Memory B cell (primary cell): ENCODE data around the gene TIPRL.
A peak's percentile ranks its signal among the peaks of the same experiment; 100 is the strongest.
"Not testable (repeated sequence)": the region's sequence is repeated elsewhere in the genome, so short reads cannot be mapped to it uniquely, and the experiment has no call there.

Source experiments
- ATAC-seq: fragments of 150-1000 bp; cut with Tn5 transposase; 2 replicates; pipeline ENCODE4 v1.10.0; 2021; ENCODE audit warnings: low read depth, mild to moderate bottlenecking, moderate library complexity
- DNase-seq, 2 donors: peaks; one replicate each; pipeline ENCODE4 v3.0.0; 2022; ENCODE audit warnings: low spot score in 2 of 2
- H3K27ac Mint-ChIP-seq: one replicate; pipeline ENCODE4 v1.8.0; 2022; ENCODE audit warnings: mild to moderate bottlenecking, moderate library complexity, mixed read lengths
- H3K27me3 Mint-ChIP-seq: one replicate; pipeline ENCODE4 v1.8.0; 2022; ENCODE audit warnings: mixed read lengths
- H3K36me3 Mint-ChIP-seq: one replicate; pipeline ENCODE4 v1.8.0; 2022; ENCODE audit warnings: mild to moderate bottlenecking, mixed read lengths
- H3K4me1 Mint-ChIP-seq: one replicate; pipeline ENCODE4 v1.8.0; 2022; ENCODE audit warnings: mixed read lengths
- H3K4me3 Mint-ChIP-seq: one replicate; pipeline ENCODE4 v1.8.0; 2022; ENCODE audit warnings: mild to moderate bottlenecking, moderate library complexity, mixed read lengths
- H3K9me3 Mint-ChIP-seq: one replicate; pipeline ENCODE4 v1.8.0; 2022; ENCODE audit warnings: mixed read lengths

TIPRL gene

GRCh38 chr1:168207673-168208072, 28.9 kb downstream of the TIPRL start:
- DNase-seq, ATAC-seq, H3K27me3 Mint-ChIP-seq, H3K9me3 Mint-ChIP-seq, H3K4me3 Mint-ChIP-seq, H3K4me1 Mint-ChIP-seq, H3K27ac Mint-ChIP-seq: not testable (repeated sequence)
- H3K36me3 Mint-ChIP-seq = peaks cover 17% of the 10 kb centered on the region

GRCh38 chr1:168210312-168210711, 31.6 kb downstream of the TIPRL start:
- no peaks in the 10 kb centered on the region for H3K27me3 Mint-ChIP-seq
- H3K27ac Mint-ChIP-seq = no peak overlapping the region
- peaks cover 12% of the 10 kb centered on the region for H3K36me3 Mint-ChIP-seq

DNA sequence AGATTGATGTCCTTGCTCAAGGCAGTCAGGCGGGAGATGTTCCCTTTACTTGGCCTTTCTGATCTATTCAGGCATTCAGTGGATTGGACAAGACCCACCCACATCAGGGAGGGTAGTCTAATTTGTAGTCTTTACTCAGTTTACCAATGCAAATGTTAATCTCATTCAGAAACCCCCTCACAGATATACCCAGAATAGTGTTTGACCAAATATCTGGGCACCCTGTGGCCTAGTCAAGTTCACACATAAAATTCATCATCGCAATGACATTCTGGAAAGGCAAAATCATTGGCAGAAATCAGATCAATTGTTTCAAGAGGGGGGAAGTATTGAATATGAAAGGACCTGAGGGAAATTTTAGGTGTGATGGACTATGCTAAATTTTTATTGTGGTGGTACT, 34.6 kb downstream of the TIPRL start:
- DNase-seq (no peak), ATAC-seq (no peak)
- Mint-ChIP-seq H3K9me3 (peaks cover 15% of the 10 kb centered on the region), H3K4me3 (no peak overlapping the region), H3K4me1 (no peaks in the 10 kb centered on the region), H3K36me3 (peaks cover 8% of the 10 kb centered on the region), H3K27ac (no peak overlapping the region), H3K27me3 (no peaks in the 10 kb centered on the region)

More at GRCh38 chr1:168210312-168210711, 31.6 kb downstream of the TIPRL start:
- Mint-ChIP-seq H3K9me3 (peaks cover 15% of the 10 kb centered on the region), H3K4me3 (no peak overlapping the region), H3K4me1 (no peaks in the 10 kb centered on the region)
- ATAC-seq (no peak), DNase-seq (no peak)

- Mint-ChIP-seq H3K4me1 (no peaks in the 10 kb centered on the region), H3K27me3 (no peaks in the 10 kb centered on the region), H3K36me3 (peaks cover 8% of the 10 kb centered on the region), H3K27ac (no peak overlapping the region), H3K9me3 (peaks cover 15% of the 10 kb centered on the region), H3K4me3 (no peak overlapping the region)
- DNase-seq (no peak), ATAC-seq (no peak)
Measured at GRCh38 chr1:168216171-168216570, 37.4 kb downstream of the TIPRL start.

GRCh38 chr1:168217664-168218063, 38.9 kb downstream of the TIPRL start:
- H3K4me3 Mint-ChIP-seq = no peak overlapping the region
- H3K27me3 Mint-ChIP-seq = no peaks in the 10 kb centered on the region
- no peaks in the 10 kb centered on the region for H3K4me1 Mint-ChIP-seq
- no peak overlapping the region for H3K27ac Mint-ChIP-seq
- peaks cover 4% of the 10 kb centered on the region for H3K36me3 Mint-ChIP-seq
- H3K9me3 Mint-ChIP-seq = peaks cover 11% of the 10 kb centered on the region
- no peak for ATAC-seq
- DNase-seq = no peak

- Mint-ChIP-seq H3K4me1 (no peaks in the 10 kb centered on the region), H3K9me3 (peaks cover 7% of the 10 kb centered on the region), H3K36me3 (no peaks in the 10 kb centered on the region), H3K27me3 (peaks cover 2% of the 10 kb centered on the region), H3K4me3 (no peak overlapping the region), H3K27ac (no peak overlapping the region)
- ATAC-seq = no peak
- no peak for DNase-seq
Measured at GRCh38 chr1:168218658-168219057, 39.9 kb downstream of the TIPRL start.

DNA sequence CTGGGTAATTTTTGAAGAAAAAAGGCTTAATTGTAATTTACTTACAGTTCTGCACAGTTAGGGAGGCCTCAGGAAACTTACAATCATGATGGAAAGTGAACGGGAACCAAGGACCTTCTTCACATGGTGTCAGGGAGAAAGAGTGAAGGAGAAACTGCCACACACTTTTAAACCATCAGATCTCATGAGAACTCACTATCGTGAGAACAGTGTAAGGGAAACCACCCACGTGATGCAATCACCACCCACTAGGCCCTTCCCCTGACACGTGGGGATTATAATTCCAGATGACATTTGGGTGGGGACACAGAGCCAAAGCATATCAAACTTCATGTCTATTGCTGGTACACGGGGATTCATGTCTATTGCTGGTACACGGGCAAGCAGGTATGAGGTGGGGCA, 41.7 kb downstream of the TIPRL start:
- no peak for DNase-seq
- peaks cover 9% of the 10 kb centered on the region for H3K4me1 Mint-ChIP-seq
- ATAC-seq = no peak
- H3K9me3 Mint-ChIP-seq = peaks cover 1% of the 10 kb centered on the region
- no peak overlapping the region for H3K4me3 Mint-ChIP-seq
- H3K27me3 Mint-ChIP-seq = peaks cover 2% of the 10 kb centered on the region
- H3K27ac Mint-ChIP-seq = no peak overlapping the region
- no peaks in the 10 kb centered on the region for H3K36me3 Mint-ChIP-seq

GRCh38 chr1:168221275-168221674, 42.5 kb downstream of the TIPRL start:
- Mint-ChIP-seq H3K27ac (no peak overlapping the region), H3K4me3 (no peak overlapping the region), H3K9me3 (peaks cover 1% of the 10 kb centered on the region), H3K27me3 (peaks cover 2% of the 10 kb centered on the region), H3K4me1 (peaks cover 9% of the 10 kb centered on the region), H3K36me3 (no peaks in the 10 kb centered on the region)
- DNase-seq = no peak
- ATAC-seq = no peak

DNA sequence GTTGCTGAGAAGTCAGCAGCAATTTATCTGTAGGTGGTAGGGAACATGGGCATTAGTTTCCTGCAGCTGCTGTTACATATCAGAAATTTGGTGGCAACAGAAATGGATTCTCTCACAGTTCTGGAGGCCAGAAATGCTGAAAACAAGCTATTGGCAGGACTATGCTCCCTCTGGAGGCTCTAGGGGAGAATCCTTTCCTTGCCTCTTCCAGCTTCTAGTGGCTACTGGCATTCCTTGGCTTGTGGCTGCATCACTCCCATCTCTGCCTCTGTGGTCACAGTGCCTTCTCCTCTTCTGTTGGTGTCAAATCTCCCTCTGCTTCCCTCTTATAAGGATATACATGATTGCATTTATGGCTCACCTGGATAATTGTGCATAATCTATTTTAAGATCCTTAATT, 44.5 kb downstream of the TIPRL start:
- Mint-ChIP-seq H3K9me3 (peaks cover 1% of the 10 kb centered on the region), H3K27me3 (peaks cover 2% of the 10 kb centered on the region), H3K27ac (no peak overlapping the region), H3K36me3 (no peaks in the 10 kb centered on the region), H3K4me1 (peaks cover 22% of the 10 kb centered on the region), H3K4me3 (no peak overlapping the region)
- ATAC-seq (no peak), DNase-seq (no peak)

- DNase-seq = no peak
- H3K27ac Mint-ChIP-seq = no peak overlapping the region
- no peak for ATAC-seq
- H3K4me1 Mint-ChIP-seq = peaks cover 29% of the 10 kb centered on the region
- peaks cover 2% of the 10 kb centered on the region for H3K27me3 Mint-ChIP-seq
- no peaks in the 10 kb centered on the region for H3K36me3 Mint-ChIP-seq
- no peak overlapping the region for H3K4me3 Mint-ChIP-seq
- H3K9me3 Mint-ChIP-seq = peaks cover 1% of the 10 kb centered on the region
Measured at GRCh38 chr1:168223681-168224540, 45.1 kb downstream of the TIPRL start.

- Mint-ChIP-seq H3K27me3 (peaks cover 2% of the 10 kb centered on the region), H3K4me3 (peak overlapping the region; percentile 90), H3K9me3 (peaks cover 1% of the 10 kb centered on the region), H3K4me1 (peaks cover 36% of the 10 kb centered on the region), H3K36me3 (peaks cover 6% of the 10 kb centered on the region), H3K27ac (no peak overlapping the region)
- ATAC-seq (no peak), DNase-seq (no peak)
Measured at GRCh38 chr1:168224991-168225390, 46.2 kb downstream of the TIPRL start.

- Mint-ChIP-seq H3K27ac (peak within 1 kb of the TSS; percentile 96), H3K4me3 (peak within 1 kb of the TSS; percentile 90), H3K9me3 (peaks cover 1% of the 10 kb centered on the region), H3K36me3 (peaks cover 6% of the 10 kb centered on the region), H3K27me3 (peaks cover 2% of the 10 kb centered on the region), H3K4me1 (peaks cover 37% of the 10 kb centered on the region)
- ATAC-seq (peak; percentile 89), DNase-seq (peak; percentile 70 to 82)
Measured at GRCh38 chr1:168225476-168226190, 46.9 kb downstream of the TIPRL start, which contains the start of gene SFT2D2. Gene SFT2D2, plus strand, starts transcription at chr1:168226004. Its CDS starts 76 bp downstream, at chr1:168226080.

DNA sequence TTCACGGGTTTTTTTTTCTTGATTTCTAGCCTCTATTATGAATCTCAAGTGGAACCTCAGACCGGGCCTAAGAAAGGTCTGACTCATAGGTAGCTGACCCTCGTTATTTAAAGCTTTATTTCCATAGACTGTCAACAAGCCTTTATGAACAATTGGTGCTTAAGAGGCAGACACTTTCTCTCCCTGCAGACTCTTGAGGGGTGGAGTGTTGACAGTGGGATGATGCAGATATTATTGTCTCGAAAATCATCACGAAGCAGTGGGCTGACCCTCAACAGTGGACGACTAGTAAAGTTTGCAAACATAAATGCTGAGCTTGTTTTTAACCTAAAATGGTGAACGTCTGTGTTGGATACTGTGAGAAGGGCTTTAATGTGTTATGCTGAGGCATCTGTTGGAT, 48.9 kb downstream of the TIPRL start:
- Mint-ChIP-seq H3K4me3 (peak overlapping the region; percentile 90), H3K4me1 (peaks cover 48% of the 10 kb centered on the region), H3K27me3 (peaks cover 2% of the 10 kb centered on the region), H3K9me3 (peaks cover 1% of the 10 kb centered on the region), H3K27ac (peak overlapping the region; percentile 96), H3K36me3 (peaks cover 13% of the 10 kb centered on the region)
- no peak for ATAC-seq
- no peak for DNase-seq

DNA sequence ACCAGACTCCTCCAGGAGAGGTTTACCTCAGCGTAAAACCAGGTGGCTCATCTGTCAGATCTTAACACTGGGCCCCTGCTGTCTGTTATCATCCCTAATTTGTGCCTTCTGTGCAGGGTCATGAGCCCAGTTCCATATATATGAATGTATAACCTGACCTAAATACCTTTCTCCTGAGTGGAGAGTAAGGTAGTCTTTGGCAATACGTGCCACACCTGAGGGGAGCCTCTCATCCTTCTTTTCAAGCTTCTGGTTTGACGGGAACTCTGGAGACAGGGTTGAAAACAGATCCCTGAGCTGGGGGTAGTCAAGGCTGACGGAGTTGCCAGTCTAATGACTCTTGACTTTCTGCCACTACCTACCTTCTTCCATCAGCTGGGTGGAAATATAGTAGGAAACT, 51.1 kb downstream of the TIPRL start:
- no peaks in the 10 kb centered on the region for H3K9me3 Mint-ChIP-seq
- H3K4me1 Mint-ChIP-seq = peaks cover 56% of the 10 kb centered on the region
- H3K27me3 Mint-ChIP-seq = no peaks in the 10 kb centered on the region
- ATAC-seq (no peak), DNase-seq (no peak)
- H3K36me3 Mint-ChIP-seq = peaks cover 26% of the 10 kb centered on the region
- peak overlapping the region; percentile 36 for H3K27ac Mint-ChIP-seq
- H3K4me3 Mint-ChIP-seq = peak overlapping the region; percentile 90
